GM18511 (cell line): Measurements from ENCODE around the gene ABI3.

ENCODE experiments used
- ATAC-seq: cut with Tn5 transposase; IDR thresholded peaks from one replicate; pipeline ENCODE4 v1.9.1; 2021; ENCODE audit warnings: mild to moderate bottlenecking, moderate library complexity; ENCODE audit not compliant: unreplicated experiment

Gene ABI3

DNA sequence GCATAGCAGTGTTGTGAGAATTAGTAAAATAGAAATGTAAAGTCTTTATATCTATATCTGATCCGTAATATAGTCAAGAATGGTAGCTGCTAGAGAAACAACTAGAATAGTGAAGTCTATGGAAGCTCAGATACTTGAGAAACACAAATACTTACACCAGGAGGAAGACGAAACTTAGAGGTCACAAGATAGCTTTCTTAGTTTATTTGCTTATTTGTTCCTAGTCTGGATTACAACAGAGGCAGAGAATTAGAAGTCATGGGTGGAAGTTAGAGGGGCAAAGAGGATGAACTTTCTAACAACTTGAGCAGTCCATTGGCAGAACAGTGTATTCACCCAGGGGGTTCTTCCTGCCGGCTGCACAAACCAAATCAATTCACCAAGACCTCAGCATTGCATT, 14.0 kb upstream of the ABI3 start:
- ATAC-seq, result no peak

DNA sequence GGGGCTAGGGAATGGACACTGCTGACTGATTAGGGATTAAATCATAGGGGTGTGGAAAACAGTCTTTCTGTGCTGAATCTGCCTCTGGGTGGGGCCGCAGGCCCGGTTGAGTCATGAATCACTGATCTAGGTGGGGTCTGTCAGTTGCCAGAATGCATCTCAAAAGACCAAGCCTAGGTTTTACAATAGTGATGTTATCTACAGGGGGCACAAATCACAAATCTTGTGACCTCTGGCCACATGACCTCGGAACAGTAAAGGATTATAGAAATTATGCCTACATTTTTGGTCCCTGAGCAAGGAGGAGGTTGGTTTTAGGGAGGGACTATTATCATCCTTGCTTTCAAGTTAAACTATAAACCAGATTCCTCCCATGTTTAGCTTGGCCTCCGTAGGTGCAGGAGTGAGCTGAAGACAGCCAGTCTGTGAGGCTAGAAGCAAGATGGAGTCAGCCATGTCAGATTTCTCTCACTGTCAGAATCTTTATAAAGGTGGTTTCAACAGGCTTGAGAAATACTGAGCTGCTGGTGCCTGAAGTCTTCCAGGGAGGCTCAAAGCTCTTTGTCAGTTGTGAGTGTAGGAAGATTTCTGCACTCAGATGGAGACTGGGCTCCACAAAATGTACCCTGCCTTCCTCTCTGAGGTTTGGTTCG, 13.0 kb upstream of the ABI3 start:
- ATAC-seq, result no peak

DNA sequence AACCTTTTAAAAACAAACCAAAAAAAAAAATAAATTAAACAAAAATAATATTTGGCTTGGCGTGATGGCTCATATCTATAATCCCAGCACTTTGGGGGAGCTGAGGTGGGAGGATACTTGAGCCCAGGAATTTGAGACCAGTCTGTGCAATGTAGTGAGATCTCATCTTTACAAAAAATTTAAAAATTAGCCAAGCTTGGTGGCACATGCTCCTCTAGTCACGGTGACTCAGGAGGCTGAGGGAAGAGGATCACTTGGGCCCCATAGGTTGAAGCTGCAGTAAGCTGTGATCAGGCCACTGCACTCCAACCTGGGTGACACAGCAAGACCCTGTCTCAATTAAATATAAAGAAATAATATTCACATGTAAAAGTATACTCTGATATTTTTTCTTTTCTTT, 12.3 kb upstream of the ABI3 start:
- ATAC-seq, result no peak

DNA sequence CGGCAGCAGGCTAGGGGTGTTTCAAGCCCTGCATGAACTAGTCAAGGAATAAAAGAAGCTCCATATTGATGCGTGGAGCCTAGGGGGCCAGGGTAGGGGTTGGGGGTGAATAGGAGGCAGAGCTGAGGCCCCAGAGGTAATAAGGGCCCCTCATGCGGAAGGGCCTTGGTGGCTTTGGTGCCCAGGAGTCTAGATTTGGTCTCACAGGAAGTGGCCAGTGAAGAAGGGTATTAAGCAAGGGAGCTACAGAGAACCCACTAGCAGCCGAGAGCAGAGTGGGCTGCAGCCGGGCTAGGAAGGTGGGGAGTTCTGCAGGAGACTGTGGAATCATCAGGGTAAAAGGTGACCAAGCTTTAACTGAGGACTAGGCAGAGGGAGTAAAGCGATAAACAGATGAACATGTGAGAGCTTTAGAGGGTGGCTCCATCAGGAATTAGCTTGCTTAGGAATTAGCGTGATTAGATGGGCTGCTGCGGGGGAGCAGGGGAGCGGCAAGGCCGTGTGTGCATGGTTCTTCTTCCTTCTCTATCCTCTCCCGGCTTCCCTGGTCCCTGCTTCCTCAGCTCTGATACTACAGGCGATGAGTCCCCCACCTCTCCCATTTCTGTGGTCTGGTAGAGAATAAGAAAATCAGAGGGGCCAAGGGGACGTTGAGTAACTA, 10.0 kb upstream of the ABI3 start:
- ATAC-seq, result no peak

- no peak for ATAC-seq
These were observed 9.0 kb upstream of the ABI3 start for GRCh38 chr17:49201481-49201927.

GRCh38 chr17:49203796-49204195, 6.7 kb upstream of the ABI3 start:
- no peak for ATAC-seq

DNA sequence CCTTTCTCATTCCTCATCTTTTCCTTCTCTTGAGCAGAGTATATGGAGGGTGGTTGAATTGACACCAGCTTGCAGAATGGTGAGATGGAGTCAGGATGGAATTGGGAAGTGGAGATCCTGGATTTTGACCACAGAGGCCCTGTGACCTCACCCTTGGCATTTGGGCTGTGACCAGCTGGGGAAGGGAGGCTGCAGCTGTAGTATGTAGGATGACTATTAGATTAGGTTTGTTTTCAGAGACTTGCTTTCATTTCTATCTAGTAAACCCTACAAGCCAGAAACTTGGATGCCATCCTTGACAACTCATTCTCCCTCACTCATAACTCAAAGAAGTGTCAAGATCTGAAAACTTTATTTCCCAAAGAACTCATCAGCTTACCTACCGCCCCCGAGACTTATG, 6.0 kb upstream of the ABI3 start:
- no peak for ATAC-seq

GRCh38 chr17:49209061-49209571, 1.4 kb upstream of the ABI3 start:
- no peak for ATAC-seq

- ATAC-seq, result no peak
These were observed 2.9 kb downstream of the ABI3 start for GRCh38 chr17:49213399-49213798.

DNA sequence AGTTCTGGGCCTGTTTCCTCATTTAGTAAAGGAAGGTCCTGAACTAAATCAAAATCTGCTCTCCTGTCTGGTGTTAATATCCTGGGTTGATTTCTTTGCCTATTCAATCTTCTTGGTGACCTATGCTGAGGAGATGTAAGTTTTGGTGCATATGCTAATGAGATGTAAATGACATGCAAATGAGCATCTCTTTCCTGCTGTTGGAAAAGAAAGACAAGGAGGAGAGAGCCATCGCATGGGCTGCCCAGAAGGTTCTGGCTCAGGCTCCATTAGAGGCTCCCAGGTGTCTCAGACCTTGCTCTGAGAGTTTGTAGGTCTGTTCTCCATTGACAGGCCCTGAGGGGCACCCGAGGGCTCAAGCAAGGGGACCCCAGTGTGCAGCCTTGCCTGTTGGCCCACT, 3.3 kb downstream of the ABI3 start:
- no peak for ATAC-seq

- no peak for ATAC-seq
These were observed 4.3 kb downstream of the ABI3 start for GRCh38 chr17:49214676-49215360.

DNA sequence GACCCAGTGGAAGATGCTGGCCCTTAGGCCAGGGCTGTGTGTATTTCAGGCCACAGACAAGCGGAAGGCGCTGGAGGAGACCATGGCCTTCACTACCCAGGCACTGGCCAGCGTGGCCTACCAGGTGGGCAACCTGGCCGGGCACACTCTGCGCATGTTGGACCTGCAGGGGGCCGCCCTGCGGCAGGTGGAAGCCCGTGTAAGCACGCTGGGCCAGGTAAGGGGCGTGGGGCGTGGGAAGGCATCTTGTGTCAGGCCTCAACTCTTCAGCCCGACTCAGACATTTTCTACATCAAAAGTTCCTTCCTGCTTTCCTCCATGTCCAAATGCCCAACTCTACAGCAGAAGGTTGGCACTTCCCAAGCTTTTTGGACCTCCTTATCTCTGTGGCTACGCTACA, 6.0 kb downstream of the ABI3 start:
- no peak for ATAC-seq

GRCh38 chr17:49216953-49217650, 6.6 kb downstream of the ABI3 start:
- no peak for ATAC-seq

DNA sequence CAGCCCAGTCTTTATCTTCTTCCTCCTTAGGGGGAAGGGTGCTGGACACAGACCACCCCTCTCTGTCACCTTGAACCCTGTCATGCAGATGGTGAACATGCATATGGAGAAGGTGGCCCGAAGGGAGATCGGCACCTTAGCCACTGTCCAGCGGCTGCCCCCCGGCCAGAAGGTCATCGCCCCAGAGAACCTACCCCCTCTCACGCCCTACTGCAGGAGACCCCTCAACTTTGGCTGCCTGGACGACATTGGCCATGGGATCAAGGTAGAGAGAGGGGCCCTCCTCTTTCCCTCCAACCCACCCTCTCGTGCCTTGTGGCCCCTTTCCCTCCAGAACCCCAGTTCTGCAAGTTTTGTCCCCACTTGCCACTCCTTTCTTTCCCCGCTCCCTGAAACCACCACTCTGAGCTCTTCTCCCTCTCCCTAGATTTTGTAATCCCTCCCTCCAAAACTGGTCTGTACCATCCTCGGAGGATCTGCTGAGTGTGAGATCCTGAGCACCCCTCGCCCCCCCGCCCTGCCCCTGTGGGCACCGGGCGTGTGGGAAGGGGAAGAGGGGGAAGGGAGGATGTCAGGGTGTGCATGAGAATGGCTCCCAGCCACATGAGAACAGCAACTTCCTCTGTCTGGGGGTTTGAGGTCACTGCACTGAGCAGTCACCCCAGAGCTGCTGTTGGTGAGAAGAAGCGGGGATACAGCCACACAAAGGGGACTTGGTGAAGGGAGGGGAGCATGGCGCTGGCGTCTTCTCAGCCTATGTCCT, 7.3 kb downstream of the ABI3 start:
- ATAC-seq, result peak; percentile 59

DNA sequence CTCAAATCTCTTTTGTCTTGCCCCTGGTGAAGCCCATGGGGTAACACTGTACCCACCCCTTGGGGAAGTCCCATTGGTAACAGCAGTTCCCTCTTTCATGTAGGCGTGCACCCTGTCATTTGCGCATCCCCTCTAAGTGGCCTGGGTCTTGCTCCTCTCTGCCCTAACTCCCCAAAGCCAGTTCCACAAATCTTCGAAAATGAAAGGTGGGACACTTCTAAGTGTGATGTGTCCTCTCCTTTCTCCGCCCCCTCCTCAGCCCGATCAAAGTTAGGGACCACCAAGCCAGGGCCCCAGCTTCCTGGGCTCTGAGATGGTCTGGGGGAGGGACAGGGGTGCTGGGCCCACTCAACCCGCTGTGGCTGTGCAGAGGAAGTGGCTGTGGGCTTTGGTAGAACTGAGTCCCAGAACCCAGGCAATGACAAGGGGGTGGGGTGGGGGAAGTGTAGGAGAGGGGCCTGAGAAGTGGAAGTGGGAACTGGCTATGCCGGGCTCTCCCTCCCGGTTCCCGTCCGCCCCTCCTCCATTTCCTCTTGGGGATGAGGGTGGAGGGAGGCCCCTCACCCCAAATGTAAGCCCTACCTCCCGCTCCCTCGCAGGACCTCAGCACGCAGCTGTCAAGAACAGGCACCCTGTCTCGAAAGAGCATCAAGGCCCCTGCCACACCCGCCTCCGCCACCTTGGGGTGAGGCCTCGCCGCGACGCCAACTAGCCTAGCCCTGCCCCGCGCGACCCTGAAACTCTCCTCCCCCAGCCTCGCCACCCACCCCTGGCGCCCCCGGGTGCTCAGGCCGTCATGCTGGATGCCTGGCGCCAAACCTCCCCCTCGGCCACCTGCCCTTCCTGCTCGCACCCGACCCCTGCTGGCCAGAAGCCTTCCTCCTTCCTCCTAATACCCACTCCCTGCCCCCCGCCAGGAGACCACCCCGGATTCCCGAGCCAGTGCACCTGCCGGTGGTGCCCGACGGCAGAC, 8.7 kb downstream of the ABI3 start:
- ATAC-seq, result peak; percentile 53

DNA sequence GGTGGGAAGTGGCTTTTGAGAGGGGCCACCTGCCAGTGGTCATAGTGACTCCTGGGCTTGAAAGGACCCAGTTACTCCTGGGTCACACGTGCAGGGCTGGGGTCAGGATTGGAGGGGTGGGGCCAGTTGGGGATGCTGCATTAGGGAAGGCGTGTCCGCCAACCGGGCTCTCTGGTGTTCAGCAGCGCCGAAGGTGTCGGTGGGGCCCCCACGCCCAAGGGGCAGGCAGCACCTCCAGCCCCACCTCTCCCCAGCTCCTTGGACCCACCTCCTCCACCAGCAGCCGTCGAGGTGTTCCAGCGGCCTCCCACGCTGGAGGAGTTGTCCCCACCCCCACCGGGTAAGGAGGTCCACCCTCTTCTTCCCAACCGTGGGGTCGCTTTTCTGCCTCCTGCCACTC, 9.5 kb downstream of the ABI3 start:
- no peak for ATAC-seq

- ATAC-seq, result no peak
These were observed 12.6 kb downstream of the ABI3 start for GRCh38 chr17:49223168-49223516.

DNA sequence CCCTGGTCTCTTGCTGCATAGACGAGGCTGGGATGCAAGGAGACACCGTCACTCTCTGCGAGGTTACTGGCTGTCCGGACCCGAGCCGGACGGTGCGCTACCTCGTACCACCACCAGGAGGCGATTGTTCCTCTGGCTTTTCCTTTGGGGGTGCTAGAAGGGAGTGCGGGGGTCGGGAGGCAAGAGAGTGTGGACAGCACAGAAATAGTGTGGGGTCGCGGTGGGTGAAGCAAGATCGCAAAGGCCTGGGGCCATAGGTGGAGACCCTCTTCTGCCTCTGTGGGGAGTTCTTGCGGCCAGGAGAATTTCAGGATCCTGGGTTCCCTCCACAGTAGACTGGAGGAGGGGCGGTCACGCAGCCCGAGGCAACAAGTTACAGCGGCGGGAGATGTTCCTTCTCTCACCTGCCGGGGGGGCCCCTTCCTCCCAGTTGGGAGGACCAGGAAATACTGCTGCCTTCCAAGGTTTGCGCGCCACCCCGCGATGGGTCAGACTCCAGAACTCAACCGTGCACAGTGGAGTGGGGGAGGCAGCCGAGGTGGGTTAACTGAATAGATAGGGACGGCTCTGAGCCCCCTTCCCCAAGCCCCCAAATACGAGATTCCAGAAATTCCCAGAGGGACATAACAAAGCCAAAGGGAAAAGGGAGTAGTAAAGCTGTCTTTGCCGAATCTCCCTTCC, 13.2 kb downstream of the ABI3 start:
- no peak for ATAC-seq
